ENCODE results near the gene PATL1. TPM values are rescaled to one million over a fixed set of nuclear protein-coding genes. Genes with fewer than 3 reads are reported as not detected.

PATL1 gene
- total RNA-seq, 4 donors from 2014 or later, result 13.5 to 93.9 (median 20.9) TPM

DNA sequence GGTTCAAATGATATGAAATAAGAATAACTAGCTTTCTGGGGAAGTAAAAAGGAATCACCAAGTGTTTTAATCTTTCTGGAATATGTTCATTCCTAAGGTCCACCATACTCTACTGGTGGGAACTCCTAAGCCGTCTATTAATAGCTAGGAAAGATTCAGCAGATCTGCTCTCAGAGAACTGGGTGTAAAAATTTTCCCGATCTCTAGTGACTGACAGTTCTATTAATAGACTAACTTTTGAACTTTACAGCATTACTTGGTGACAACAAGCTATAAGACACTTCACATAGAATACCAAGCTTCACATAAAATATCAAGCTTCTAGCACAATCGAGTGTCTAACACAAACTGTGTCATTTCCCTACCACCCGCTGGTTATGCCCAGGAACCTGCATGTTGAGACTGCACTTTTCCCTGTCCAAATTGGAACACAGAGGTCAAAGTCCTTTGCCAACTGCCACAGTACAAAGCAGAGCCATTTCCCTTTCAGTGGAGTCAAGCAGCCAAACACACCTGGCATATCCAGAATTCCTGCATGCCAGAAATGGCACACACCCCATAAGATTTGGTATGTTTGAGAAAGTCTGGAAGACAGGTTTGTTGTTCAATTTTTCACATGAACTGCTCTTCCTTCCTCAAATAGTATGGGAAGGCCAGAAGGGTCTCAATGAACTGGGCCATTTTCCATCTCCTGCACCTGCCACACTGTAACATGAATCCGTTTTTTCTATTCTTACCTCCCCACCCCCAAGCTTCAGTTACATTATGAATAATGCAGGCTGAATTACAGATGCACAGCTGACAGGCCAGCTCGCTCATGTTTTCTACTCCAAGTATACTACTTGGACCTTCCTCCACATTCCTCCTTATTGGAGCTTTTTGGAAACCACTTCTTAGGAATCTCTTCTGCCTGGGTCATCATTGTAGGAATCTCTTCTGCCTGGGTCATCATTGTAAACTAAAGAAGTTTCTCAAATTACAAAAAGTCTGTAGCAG, 57.0 kb downstream of the PATL1 start:
- intact Hi-C loops (cut with DNase I; ENCODE audit: low total_unique reads), result no loop called here

DNA sequence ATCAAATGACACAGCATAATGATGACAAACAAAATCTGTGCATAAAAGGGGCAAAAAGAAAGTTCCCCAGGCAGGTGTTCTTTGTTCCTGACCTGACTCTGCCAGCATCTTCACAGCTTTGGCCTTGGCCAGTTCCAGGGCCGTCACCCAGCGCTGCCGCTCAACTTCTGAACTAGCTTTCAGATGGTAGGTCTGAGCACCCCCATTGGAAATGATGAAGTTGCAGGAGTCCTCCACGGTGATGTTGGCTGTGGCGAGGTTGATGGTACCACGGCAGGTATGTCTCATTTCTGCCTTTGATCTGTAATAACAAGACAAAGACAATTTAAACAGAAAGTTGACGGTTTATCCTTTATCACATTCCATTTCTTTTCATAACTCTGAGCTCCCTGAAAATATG, 58.5 kb downstream of the PATL1 start:
- Histone ChIP-seq H3K9me3 (no peaks in the 10 kb centered on the region), H3K27ac (no peak overlapping the region), H3K4me3 (no peak overlapping the region), H3K4me1 (peaks cover 31 to 42% (median 34%) of the 10 kb centered on the region in 4 donors), H3K36me3 (peaks cover 0 to 51% (median 24%) of the 10 kb centered on the region in 4 donors), H3K27me3 (no peaks in the 10 kb centered on the region)
- WGBS, 2 donors (ENCODE audit: low coverage in 1 of 2), result 86 to 89% methylated on average over 1 to 7 of the region's 7 CpGs
- DNase-seq, result no peak
- intact Hi-C loops (cut with DNase I; ENCODE audit: low total_unique reads) (no loop called here), in situ Hi-C loops (cut with MboI; ENCODE audit: low pct_ligation_motif_present in 1 of 4, low pct_unique_long_range_greater_than_20kb in 1 of 4, low sequenced_read_pairs in 3 of 4) (no loop called here)
- no peak for TF ChIP-seq POLR2AphosphoS5 (IDR thresholded peaks at IDR 0.05)
- no peak for TF ChIP-seq EP300 (IDR thresholded peaks at IDR 0.05; ENCODE audit: low read depth)
- TF ChIP-seq, protein P1, sequence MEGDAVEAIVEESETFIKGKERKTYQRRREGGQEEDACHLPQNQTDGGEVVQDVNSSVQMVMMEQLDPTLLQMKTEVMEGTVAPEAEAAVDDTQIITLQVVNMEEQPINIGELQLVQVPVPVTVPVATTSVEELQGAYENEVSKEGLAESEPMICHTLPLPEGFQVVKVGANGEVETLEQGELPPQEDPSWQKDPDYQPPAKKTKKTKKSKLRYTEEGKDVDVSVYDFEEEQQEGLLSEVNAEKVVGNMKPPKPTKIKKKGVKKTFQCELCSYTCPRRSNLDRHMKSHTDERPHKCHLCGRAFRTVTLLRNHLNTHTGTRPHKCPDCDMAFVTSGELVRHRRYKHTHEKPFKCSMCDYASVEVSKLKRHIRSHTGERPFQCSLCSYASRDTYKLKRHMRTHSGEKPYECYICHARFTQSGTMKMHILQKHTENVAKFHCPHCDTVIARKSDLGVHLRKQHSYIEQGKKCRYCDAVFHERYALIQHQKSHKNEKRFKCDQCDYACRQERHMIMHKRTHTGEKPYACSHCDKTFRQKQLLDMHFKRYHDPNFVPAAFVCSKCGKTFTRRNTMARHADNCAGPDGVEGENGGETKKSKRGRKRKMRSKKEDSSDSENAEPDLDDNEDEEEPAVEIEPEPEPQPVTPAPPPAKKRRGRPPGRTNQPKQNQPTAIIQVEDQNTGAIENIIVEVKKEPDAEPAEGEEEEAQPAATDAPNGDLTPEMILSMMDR (IDR thresholded peaks at IDR 0.05), result no peak
- TF ChIP-seq POLR2A (IDR thresholded peaks at IDR 0.05), result no peak

More for the DNA sequence above, 57.0 kb downstream of the PATL1 start:
- H3K27ac ChIP-seq, result peak overlapping the region; percentile 76 to 99 (median 96)
- H3K4me1 ChIP-seq, result peaks cover 33 to 46% (median 38%) of the 10 kb centered on the region in 4 donors
- no peaks in the 10 kb centered on the region for H3K9me3 ChIP-seq
- H3K4me3 ChIP-seq, result peak overlapping the region in 2 of 4 donors; percentile 1 to 20
- peaks cover 0 to 35% (median 17%) of the 10 kb centered on the region in 4 donors for H3K36me3 ChIP-seq
- in situ Hi-C loops (cut with MboI; ENCODE audit: low pct_ligation_motif_present in 1 of 4, low pct_unique_long_range_greater_than_20kb in 1 of 4, low sequenced_read_pairs in 3 of 4), result no loop called here
- WGBS, 2 donors (ENCODE audit: low coverage in 1 of 2), result 41 to 50% methylated on average over 6 of the region's 6 CpGs
- TF ChIP-seq POLR2AphosphoS5 (IDR thresholded peaks at IDR 0.05), result peak; percentile 17 to 74 (median 66)
- no peak for TF ChIP-seq EP300 (IDR thresholded peaks at IDR 0.05; ENCODE audit: low read depth)
- TF ChIP-seq, protein P1 (IDR thresholded peaks at IDR 0.05), result no peak
- TF ChIP-seq POLR2A (IDR thresholded peaks at IDR 0.05), result peak; percentile 34
- no peaks in the 10 kb centered on the region for H3K27me3 ChIP-seq
- DNase-seq, result peak; percentile 64

DNA sequence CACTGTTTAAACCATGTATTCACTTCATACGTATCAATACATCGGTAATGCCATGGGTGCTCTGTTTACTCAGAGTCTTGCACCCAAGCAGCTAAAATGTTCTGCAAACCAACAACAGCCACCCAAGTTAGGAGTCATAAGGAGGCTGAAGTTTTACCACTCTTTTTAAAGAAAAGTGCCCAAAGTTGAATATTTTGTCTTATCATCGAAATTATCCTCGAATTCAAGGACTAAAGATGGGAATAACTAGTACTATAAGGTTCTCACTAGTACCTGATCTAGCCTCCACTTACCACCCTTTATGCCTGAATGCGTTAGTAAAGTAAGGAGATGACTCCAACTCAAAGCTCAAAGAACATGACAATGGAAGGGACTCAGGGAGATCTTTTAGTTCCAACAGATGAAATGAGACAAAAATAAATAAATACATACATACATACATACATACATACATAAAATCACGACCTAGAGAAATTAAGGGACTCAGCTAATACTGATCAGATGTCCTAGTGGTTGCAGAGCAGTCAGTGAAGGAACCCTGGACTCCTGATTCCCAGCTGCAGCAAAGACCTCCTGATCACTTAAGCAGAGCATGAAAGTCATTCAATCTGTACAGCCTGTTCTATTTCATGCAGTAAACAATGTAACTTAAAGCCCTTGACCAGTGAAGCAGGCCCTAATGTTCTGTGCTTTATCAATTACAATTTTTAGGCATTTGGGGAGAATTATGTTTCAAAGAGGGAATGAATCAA, 61.0 kb downstream of the PATL1 start:
- H3K27me3 ChIP-seq, result no peaks in the 10 kb centered on the region
- 91 to 94% methylated on average over 6 of the region's 6 CpGs for WGBS, 2 donors (ENCODE audit: low coverage in 1 of 2)
- H3K4me3 ChIP-seq, result no peak overlapping the region
- no peak for DNase-seq
- H3K27ac ChIP-seq, result no peak overlapping the region
- H3K4me1 ChIP-seq, result peaks cover 12 to 23% (median 16%) of the 10 kb centered on the region in 4 donors
- TF ChIP-seq POLR2A (IDR thresholded peaks at IDR 0.05) (no peak), POLR2AphosphoS5 (IDR thresholded peaks at IDR 0.05) (no peak), EP300 (IDR thresholded peaks at IDR 0.05; ENCODE audit: low read depth) (no peak)
- TF ChIP-seq, protein P1 (IDR thresholded peaks at IDR 0.05), result no peak
- no peaks in the 10 kb centered on the region for H3K9me3 ChIP-seq
- peaks cover 0 to 61% (median 28%) of the 10 kb centered on the region in 4 donors for H3K36me3 ChIP-seq
- in situ Hi-C loops (cut with MboI; ENCODE audit: low pct_ligation_motif_present in 1 of 4, low pct_unique_long_range_greater_than_20kb in 1 of 4, low sequenced_read_pairs in 3 of 4) (no loop called here), intact Hi-C loops (cut with DNase I; ENCODE audit: low total_unique reads) (no loop called here)

DNA sequence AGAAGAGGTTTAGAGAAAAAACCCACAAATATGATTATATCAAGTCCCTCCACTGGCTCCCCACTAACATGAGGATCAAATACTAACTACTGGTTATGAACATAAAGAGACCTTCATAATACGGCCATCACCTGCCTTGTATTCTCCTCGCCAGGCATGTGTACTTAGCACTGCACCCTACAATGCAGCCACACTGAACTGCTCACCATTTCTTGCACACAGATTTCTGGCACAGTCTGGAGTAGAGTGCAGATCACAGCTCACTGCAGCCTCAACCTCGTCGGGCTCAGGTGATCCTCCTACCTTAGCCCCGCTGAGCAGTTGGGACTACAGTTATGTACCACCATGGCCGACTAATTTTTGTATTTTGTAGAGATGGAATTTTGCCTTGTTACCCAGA, 66.4 kb downstream of the PATL1 start:
- in situ Hi-C loops (cut with MboI; ENCODE audit: low pct_ligation_motif_present in 1 of 4, low pct_unique_long_range_greater_than_20kb in 1 of 4, low sequenced_read_pairs in 3 of 4) (no loop called here), intact Hi-C loops (cut with DNase I; ENCODE audit: low total_unique reads) (no loop called here)
- H3K27me3 ChIP-seq, result no peaks in the 10 kb centered on the region
- H3K4me1 ChIP-seq, result no peaks in the 10 kb centered on the region
- no peaks in the 10 kb centered on the region for H3K9me3 ChIP-seq
- no peak for TF ChIP-seq POLR2AphosphoS5 (IDR thresholded peaks at IDR 0.05)
- TF ChIP-seq POLR2A (IDR thresholded peaks at IDR 0.05), result no peak
- no peak for TF ChIP-seq EP300 (IDR thresholded peaks at IDR 0.05; ENCODE audit: low read depth)
- TF ChIP-seq, protein P1 (IDR thresholded peaks at IDR 0.05), result no peak
- WGBS, 2 donors (ENCODE audit: low coverage in 1 of 2), result 80 to 95% methylated on average over 1 to 6 of the region's 6 CpGs
- H3K4me3 ChIP-seq, result no peak overlapping the region
- no peak overlapping the region for H3K27ac ChIP-seq
- no peak for DNase-seq
- H3K36me3 ChIP-seq, result peaks cover 0 to 65% (median 36%) of the 10 kb centered on the region in 4 donors

All from transverse colon (tissue), 4 donors.